ENCODE results near the gene UBAP2L.
"Not testable (repeated sequence)": the region's sequence is repeated elsewhere in the genome, so short reads cannot be mapped to it uniquely, and the experiment has no call there.

Gene UBAP2L

DNA sequence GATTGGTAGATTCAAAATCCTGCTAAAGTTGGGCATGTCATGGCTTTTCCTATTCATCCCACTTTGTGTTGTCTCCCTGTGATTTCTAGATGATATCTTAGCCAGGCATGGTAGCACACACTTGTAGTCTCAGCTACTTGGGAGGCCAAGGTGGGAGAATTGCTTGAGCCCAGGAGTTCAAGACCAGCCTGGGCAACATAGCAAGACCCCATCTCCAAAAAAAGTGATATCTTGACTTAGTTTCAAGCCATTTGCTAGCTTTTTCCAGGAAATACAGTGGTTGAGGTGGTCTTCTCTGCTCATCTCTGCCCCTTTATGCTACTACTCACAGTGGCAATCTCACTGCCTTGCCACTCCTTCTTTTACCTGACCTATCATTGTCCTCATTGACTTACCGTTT is 39.4 kb downstream of the UBAP2L start:
- no peak for DNase-seq

DNA sequence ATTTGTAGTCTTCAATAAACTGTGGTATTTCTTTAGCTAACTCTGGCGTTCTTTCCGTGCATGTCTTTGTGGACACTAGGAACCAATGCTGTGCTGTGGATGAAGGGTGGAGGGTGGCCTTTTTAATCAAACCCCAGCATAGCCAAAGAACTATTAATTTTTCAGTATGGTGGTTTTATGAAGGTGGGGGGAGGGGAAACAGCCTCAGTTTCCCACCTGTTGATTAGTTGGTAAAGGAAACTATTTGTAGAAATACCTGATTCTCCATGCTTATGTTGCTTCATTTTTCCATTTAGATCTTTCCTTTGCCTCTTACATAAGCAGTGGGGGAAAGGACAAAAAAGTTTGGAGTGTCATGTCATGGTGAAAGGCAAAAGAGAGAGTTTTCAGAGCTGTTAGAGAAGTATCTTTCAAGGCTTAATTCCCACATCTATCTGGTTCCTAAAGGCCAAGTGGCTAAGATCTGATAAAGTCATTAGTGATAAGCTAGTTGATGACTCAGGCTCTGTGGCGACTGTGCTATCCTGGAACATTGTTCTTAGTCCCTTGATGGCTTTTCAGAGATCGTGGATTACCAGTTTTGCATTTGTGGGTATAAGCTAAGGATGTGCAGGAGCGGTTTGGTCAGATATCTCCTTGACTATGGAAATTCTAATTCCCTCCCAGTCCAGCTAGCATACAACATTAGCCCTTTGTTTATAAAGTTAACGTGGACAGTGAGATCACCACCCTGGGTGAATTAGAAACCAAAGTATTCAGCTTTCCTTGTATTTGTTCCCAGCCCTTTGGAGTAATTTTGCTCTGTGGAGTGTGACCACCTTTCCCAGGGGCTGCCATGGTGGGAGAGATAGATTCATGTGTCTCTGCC is 42.9 kb downstream of the UBAP2L start:
- DNase-seq = no peak

DNA sequence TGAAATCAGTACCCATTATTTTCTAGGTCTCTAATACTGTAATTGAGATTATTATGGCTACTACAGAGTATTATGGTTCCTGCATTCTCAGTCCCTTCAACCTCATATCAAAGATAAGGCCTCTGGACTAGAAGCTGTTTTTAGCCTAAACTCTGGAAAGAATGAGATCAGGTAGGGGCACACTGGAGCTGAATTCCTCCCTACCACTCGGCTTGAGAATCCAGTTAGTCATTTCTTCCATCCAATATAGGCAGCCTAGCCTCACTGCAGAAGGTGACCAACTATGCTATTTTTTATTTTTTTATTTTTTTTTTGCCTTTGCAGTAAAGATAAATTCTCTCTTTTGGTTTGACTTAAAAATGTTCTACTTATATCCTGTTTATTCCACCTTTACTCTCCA is 43.7 kb downstream of the UBAP2L start:
- no peak for DNase-seq

- DNase-seq = no peak
Observed at GRCh38 chr1:154265586-154265985, 44.8 kb downstream of the UBAP2L start.

DNA sequence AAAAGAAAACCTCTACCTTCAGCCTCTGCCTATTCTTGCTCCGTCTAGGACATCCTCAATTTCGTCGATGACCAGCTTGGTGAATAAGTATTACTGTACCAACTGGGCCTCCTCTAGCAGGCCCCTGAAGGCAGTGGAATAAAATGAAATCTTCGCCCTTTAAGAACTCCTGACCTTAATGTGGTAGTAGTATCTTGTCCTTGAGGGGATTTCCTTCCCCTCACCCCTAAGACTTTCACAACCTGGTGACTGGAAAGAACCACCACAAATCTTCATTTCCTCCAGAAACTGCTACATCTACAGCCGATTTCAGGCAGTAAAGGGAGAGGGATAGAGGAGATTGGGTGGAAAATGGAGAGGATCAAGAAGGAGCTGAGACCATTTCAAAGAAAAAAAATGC is 50.1 kb downstream of the UBAP2L start:
- DNase-seq = no peak

GRCh38 chr1:154272217-154272998 is 51.7 kb downstream of the UBAP2L start, which contains the start of gene HAX1:
HAX1 (plus strand) TSS chr1:154272629; CDS start chr1:154272724, 95 bp downstream.
- peak; percentile 92 for DNase-seq

GRCh38 chr1:154272999-154273563 is 52.3 kb downstream of the UBAP2L start:
- DNase-seq = no peak

DNA sequence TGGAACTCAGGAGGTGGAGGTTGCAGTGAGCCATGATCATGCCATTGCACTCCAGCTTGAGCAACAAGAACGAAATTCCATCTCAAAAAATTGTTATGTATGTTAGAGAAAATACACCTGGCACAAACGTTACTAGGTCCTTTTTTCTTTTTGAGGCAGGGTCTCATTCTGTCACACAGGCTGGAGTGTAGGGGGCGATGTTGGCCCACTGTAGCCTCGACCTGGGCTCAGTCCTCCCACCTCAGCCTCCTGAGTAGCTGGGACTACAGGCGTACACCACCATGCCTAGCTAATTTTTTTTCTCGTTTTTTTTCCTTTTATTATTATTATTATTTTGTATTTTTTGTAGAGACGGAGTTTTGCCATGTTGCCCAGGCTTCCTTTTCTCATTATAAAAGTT is 56.0 kb downstream of the UBAP2L start:
- DNase-seq = no peak

- not testable (repeated sequence) for DNase-seq
Observed at GRCh38 chr1:154287591-154287990, 66.8 kb downstream of the UBAP2L start.

GRCh38 chr1:154288661-154289060 is 67.9 kb downstream of the UBAP2L start:
- no peak for DNase-seq

DNA sequence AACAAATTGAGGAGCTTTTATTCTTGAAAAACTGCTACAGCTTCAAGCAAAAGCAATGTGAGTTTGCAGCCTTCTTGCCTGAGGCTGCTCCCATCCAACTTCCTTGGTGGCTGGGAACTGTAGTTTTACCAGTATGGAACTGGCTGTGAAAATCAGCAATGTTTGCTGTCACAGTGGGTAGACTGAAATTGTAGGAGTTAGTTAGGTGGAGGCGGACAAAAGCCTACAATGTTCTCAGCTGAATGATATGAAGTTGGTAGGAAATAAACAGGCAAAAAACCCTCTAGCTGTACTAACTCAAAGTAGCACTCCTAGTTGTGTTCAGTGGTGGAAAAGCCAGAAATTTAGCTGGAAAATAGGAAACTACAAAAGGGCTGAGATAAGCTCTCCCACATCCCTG is 70.2 kb downstream of the UBAP2L start:
- DNase-seq = no peak

DNA sequence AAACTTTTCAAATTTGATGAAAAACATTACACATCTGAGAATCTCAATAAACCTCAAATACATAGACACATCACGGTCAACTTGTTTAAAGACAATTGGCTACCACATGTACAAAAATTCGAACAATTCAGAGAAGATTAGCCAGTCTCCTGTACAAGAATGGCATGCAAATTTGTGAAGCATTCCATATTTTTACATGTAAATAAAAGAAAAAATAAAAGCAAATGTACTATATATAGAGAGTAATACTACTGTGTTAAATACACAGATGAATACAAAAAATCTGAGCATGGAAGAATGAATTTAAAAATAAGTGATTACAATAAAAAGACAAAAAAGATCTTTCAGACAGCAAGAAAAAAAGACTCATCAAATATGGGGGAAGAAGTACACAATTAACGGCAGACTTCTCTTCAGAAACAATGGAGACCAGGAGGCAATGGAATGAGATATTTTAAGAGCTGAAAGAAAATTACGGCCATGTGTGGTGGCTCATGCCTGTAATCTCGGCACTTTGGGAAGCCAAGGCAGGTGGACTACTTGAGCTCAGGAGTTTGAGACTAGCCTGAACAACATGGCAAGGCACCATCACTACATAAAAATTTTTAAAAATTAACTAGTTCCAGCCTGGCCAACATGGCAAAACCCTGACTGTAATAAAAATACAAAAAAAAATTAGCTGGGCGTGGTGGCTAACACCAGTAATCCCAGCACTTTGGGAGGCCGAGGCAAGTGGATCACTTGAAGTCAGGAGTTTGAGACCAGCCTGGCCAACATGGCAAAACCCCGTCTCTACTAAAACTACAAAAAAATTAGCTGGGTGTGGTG is 74.9 kb downstream of the UBAP2L start:
- no peak for DNase-seq

- no peak for DNase-seq
Observed at GRCh38 chr1:154301582-154301981, 80.8 kb downstream of the UBAP2L start.

- no peak for DNase-seq
Observed at GRCh38 chr1:154304664-154305337, 84.0 kb downstream of the UBAP2L start.

DNA sequence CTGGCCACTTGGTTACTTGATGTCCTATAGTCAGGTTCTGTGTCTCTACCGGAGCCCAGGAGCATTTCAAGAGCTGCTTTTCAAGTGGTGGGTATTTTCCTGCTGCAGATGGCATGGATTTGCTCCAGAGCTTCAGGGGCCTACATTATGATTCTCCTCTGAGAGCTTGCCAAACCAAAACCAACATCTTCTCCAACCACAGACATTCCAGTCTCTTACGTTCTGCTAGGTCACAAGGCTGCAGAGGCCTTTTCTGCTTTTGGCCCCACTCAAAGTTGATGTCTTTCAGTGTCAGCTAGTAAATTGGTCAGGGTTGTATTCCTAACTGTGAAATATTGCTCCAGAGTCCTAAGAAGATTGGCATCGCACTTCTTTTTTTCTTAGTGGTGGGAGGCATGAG is 85.4 kb downstream of the UBAP2L start:
- DNase-seq = no peak

DNA sequence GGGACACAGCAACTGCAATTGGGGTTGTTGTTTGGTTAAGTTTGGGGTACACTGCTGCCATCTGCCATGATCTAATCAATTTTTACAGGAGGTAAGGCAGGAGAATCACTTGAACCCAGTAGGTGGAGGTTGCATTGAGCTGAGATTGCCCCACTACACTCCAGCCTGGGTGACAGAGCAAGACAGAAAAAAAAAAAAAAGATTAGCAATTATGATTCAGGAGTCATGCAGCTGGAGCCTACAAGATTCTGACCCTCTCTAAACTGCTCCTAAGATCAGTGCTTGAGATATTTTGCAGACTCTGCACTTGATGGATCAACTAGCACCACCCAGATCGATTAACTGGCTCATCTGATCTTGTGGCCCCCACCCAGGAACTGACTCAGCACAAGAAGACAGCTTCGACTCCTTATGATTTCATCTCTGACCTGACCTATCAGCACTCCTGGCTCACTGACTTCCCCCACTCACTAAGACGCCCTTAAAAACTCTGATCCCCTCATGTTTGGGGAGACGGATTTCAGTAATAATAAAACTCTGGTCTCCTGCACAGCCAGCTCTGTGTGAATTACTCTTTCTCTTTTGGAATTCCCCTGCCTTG is 87.0 kb downstream of the UBAP2L start:
- DNase-seq = not testable (repeated sequence)

DNA sequence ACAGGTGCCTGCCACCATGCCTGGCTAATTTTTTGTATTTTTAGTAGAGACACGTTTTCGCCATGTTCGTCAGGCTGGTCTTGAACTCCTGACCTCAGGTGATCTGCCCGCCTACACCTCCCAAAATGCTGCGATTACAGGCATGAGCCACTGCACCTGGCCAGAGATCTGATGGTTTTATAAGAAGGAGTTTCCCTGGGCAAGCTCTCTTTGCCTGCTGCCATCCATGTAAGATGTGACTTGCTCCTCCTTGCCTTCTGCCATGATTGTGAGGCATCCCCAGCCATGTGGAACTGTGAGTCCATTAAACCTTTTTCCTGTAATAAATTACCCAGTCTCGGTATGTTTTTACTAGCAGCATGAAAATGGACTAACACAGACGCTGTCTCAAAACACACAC is 88.4 kb downstream of the UBAP2L start:
- DNase-seq = not testable (repeated sequence)

DNA sequence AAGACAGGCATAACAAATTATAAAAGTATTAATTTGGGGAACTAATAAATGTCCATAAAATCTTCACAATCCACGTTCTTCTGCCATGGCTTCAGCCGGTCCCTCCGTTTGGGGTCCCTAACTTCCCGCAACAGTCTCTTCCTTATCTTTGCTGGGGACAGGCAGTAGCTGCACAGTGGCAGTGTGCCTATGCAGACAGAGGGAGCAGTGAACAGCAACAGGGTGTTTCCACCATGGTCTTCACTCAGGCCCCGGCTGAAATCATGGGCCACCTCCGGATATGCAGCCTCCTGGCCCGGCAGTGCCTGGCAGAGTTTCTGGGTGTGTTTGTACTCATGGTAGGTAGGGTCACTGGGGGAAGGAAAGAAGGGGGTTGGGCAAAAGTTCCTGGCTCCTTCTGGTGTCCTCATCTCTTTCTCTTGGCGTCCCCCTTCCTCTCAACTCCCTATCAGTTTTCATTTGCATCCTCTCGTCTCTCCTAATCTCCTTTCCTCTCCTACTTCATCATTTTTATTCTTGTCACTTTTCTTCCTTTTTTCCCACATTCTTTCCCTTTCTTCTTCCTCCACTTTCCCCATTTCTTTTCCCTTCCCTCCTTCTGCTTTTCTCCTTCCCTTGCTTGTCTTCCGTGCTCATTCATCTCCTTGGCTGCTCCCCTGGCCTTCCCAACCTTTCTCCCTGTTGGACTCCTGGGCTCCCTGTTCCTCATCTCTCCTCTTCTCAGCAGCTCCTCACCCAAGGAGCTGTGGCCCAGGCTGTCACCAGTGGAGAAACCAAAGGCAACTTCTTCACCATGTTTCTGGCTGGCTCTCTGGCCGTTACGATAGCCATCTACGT is 91.7 kb downstream of the UBAP2L start:
- DNase-seq = not testable (repeated sequence)

- no peak for DNase-seq
Observed at GRCh38 chr1:154313066-154313356, 92.3 kb downstream of the UBAP2L start.

- not testable (repeated sequence) for DNase-seq
Observed at GRCh38 chr1:154314226-154314625, 93.5 kb downstream of the UBAP2L start.

DNA sequence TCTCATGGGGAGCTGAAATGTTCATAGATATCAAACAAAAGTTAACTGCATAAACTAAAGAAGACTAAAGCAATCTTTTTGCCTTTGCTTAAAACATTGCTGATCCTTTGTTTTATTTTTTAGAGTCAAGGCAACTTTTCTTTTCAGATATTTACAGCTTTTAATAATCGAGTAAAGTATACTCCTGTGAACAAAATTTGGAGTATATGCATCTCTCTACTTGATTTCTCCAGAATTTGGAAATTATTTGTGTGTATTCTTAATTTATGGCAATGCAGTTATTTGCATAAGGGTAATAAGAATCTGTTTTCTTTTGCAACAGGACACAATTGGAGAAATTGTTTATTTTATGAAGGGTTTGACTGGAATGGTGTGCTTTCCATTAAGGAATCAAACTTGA is 95.9 kb downstream of the UBAP2L start:
- no peak for DNase-seq
